ENCODE measurements around the gene FAM200C. TPM values are rescaled to one million over a fixed set of nuclear protein-coding genes. Genes with fewer than 3 reads are reported as not detected.

FAM200C gene
- polyA plus RNA-seq, 1 experiment = 5.3 TPM

DNA sequence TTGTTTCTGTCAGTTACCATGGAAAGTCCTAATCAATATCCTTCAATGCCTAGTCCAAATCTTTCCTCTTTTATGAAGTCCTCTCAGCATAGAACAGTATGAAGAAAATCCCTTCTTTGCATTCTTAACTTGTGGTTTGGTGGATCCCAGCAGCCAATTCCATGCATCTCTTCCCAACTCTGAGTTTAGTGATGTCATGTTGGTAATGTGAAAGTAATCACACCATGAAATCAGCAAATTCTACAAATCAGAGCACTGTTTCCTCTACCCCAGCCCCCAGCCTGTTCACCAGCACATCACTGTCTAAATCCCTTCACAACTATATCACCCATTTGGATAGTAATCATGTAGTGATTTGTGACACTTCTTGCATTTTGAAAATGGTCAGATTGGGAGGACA lies 24.7 kb downstream of the FAM200C start:
- H3K4me3 ChIP-seq (ENCODE audit: low read depth, low read length) = no peak overlapping the region
- DNase-seq (ENCODE audit: low read depth, low spot score) = no peak
- H3K27me3 ChIP-seq (ENCODE audit: control insufficient read depth, insufficient read depth, low read length) = peaks cover 15% of the 10 kb centered on the region
- TF ChIP-seq, protein P1, sequence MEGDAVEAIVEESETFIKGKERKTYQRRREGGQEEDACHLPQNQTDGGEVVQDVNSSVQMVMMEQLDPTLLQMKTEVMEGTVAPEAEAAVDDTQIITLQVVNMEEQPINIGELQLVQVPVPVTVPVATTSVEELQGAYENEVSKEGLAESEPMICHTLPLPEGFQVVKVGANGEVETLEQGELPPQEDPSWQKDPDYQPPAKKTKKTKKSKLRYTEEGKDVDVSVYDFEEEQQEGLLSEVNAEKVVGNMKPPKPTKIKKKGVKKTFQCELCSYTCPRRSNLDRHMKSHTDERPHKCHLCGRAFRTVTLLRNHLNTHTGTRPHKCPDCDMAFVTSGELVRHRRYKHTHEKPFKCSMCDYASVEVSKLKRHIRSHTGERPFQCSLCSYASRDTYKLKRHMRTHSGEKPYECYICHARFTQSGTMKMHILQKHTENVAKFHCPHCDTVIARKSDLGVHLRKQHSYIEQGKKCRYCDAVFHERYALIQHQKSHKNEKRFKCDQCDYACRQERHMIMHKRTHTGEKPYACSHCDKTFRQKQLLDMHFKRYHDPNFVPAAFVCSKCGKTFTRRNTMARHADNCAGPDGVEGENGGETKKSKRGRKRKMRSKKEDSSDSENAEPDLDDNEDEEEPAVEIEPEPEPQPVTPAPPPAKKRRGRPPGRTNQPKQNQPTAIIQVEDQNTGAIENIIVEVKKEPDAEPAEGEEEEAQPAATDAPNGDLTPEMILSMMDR (IDR thresholded peaks at IDR 0.05; ENCODE audit: low read depth, low read length) = no peak
- POLR2A ChIA-PET = no interaction called here
- H3K9me3 ChIP-seq (ENCODE audit: control insufficient read depth, insufficient read depth, low read length) = no peaks in the 10 kb centered on the region
- CTCF ChIA-PET = interaction anchor here (0.5 to 7.6 kb wide), 3 partner anchors 15 to 353 kb away, joined by 3 to 55 read pairs (median 23); no protein-coding TSS in a partner anchor
- no peak overlapping the region for H3K27ac ChIP-seq (ENCODE audit: low read depth, low read length)

DNA sequence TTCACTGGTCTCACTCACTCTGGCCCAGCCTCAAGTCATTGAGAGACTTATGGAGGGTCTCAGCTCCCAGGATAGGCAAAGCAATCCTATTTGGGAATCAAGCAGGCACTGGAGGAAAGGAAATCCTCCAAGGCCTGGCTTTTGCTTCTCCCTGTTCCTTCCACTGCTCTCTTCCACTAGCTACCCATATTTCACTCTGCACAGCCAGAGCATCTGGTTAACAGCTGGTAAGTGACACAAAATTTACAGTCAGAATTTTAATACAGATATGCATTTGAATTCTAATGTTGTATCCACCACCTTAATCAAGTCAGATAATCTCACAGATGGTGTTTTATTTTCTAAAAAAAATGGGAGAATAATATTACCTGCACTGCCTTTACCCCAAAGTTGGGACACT lies 28.6 kb downstream of the FAM200C start:
- H3K27ac ChIP-seq (ENCODE audit: low read depth, low read length) = no peak overlapping the region
- H3K9me3 ChIP-seq (ENCODE audit: control insufficient read depth, insufficient read depth, low read length) = peaks cover 2% of the 10 kb centered on the region; the same call in 1 of the 2 replicates
- POLR2A ChIA-PET = no interaction called here
- TF ChIP-seq, protein P1 (IDR thresholded peaks at IDR 0.05; ENCODE audit: low read depth, low read length) = no peak
- DNase-seq (ENCODE audit: low read depth, low spot score) = no peak
- CTCF ChIA-PET = interaction anchor here (1.2 to 2.8 kb wide), 3 partner anchors 9 to 173 kb away, joined by 3 to 11 read pairs (median 4); no protein-coding TSS in a partner anchor
- H3K4me3 ChIP-seq (ENCODE audit: low read depth, low read length) = no peak overlapping the region
- peaks cover 15% of the 10 kb centered on the region for H3K27me3 ChIP-seq (ENCODE audit: control insufficient read depth, insufficient read depth, low read length)

DNA sequence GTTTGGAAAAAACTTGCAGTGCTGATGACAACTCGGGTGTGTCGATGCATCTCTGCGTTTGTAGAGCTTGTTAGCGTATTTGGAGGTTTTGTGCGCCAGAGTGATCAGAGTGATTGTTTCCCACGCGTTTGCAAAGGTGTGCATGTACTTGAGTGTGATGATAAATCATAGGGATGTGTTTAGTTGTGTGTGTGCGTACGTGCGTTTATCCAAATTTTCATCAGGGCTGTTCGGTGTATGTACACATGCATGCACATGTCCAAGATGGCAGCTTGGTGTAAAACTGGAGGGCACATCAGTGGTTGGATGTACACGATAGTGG lies 29.2 kb downstream of the FAM200C start:
- POLR2A ChIA-PET = interaction anchor here (0.8 to 1.0 kb wide), 2 partner anchors 8 to 30 kb away, joined by 3 read pairs; no protein-coding TSS in a partner anchor
- TF ChIP-seq, protein P1 (IDR thresholded peaks at IDR 0.05; ENCODE audit: low read depth, low read length) = no peak
- CTCF ChIA-PET = interaction anchor here (0.6 to 2.8 kb wide), 7 partner anchors 9 to 349 kb away, joined by 3 to 12 read pairs (median 4); no protein-coding TSS in a partner anchor
- peaks cover 15% of the 10 kb centered on the region for H3K27me3 ChIP-seq (ENCODE audit: control insufficient read depth, insufficient read depth, low read length)
- DNase-seq (ENCODE audit: low read depth, low spot score) = no peak
- no peak overlapping the region for H3K27ac ChIP-seq (ENCODE audit: low read depth, low read length)
- H3K4me3 ChIP-seq (ENCODE audit: low read depth, low read length) = peak overlapping the region; percentile 65
- H3K9me3 ChIP-seq (ENCODE audit: control insufficient read depth, insufficient read depth, low read length) = peaks cover 2% of the 10 kb centered on the region; the same call in 1 of the 2 replicates

- peaks cover 14% of the 10 kb centered on the region for H3K27me3 ChIP-seq (ENCODE audit: control insufficient read depth, insufficient read depth, low read length)
- H3K27ac ChIP-seq (ENCODE audit: low read depth, low read length) = peak within 1 kb of the TSS; percentile 2
- ChIA-PET POLR2A (interaction anchor here (0.6 to 1.0 kb wide), 4 partner anchors 9 to 175 kb away, joined by 3 to 7 read pairs (median 4); no protein-coding TSS in a partner anchor), CTCF (interaction anchor here (0.6 to 2.8 kb wide), 10 partner anchors 10 to 349 kb away, joined by 3 to 12 read pairs (median 3); no protein-coding TSS in a partner anchor)
- DNase-seq (ENCODE audit: low read depth, low spot score) = peak; percentile 48
- TF ChIP-seq, protein P1 (IDR thresholded peaks at IDR 0.05; ENCODE audit: low read depth, low read length) = no peak
- peak within 1 kb of the TSS; percentile 65 for H3K4me3 ChIP-seq (ENCODE audit: low read depth, low read length)
- H3K9me3 ChIP-seq (ENCODE audit: control insufficient read depth, insufficient read depth, low read length) = peaks cover 2% of the 10 kb centered on the region; the same call in 1 of the 2 replicates
Measured at GRCh38 chr5:160369990-160370712, 29.7 kb downstream of the FAM200C start, which contains the start of gene C1QTNF2. Gene C1QTNF2 (minus strand): TSS chr5:160370626. CDS start chr5:160355011, 15,615 bp downstream.

DNA sequence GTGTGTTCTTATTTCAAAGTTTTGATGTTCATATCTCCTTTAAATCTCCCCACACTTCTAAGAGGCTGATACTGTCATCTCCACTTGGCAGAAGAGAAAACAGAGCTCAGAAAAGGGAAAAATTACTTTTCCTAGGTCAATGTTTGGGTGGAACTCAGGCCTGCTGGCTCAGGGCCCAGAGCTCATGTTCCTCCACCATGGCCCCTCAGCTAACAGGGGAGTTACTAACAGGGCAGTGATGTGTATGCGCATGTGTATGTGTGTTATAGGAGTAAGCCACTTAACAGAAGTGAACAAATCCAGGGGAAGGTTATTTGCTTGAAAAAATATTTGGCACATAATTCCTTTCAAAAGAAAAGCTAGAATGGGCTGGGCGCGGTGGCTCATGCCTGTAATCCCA lies 32.0 kb downstream of the FAM200C start:
- H3K27ac ChIP-seq (ENCODE audit: low read depth, low read length) = no peak overlapping the region
- no peak overlapping the region for H3K4me3 ChIP-seq (ENCODE audit: low read depth, low read length)
- CTCF ChIA-PET = interaction anchor here (2.0 to 2.4 kb wide), 2 partner anchors 23 to 346 kb away, joined by 6 to 9 read pairs; no protein-coding TSS in a partner anchor
- no peak for DNase-seq (ENCODE audit: low read depth, low spot score)
- H3K9me3 ChIP-seq (ENCODE audit: control insufficient read depth, insufficient read depth, low read length) = peaks cover 2% of the 10 kb centered on the region; the same call in 1 of the 2 replicates
- TF ChIP-seq, protein P1 (IDR thresholded peaks at IDR 0.05; ENCODE audit: low read depth, low read length) = no peak
- H3K27me3 ChIP-seq (ENCODE audit: control insufficient read depth, insufficient read depth, low read length) = no peaks in the 10 kb centered on the region
- POLR2A ChIA-PET = no interaction called here
